HG03571 (cell line): Measurements from ENCODE around the gene LRPAP1.

Experiments used
- ATAC-seq: cut with Tn5 transposase; IDR thresholded peaks from one replicate; pipeline ENCODE4 v1.9.1; 2021; ENCODE audit not compliant: unreplicated experiment

Gene LRPAP1

DNA sequence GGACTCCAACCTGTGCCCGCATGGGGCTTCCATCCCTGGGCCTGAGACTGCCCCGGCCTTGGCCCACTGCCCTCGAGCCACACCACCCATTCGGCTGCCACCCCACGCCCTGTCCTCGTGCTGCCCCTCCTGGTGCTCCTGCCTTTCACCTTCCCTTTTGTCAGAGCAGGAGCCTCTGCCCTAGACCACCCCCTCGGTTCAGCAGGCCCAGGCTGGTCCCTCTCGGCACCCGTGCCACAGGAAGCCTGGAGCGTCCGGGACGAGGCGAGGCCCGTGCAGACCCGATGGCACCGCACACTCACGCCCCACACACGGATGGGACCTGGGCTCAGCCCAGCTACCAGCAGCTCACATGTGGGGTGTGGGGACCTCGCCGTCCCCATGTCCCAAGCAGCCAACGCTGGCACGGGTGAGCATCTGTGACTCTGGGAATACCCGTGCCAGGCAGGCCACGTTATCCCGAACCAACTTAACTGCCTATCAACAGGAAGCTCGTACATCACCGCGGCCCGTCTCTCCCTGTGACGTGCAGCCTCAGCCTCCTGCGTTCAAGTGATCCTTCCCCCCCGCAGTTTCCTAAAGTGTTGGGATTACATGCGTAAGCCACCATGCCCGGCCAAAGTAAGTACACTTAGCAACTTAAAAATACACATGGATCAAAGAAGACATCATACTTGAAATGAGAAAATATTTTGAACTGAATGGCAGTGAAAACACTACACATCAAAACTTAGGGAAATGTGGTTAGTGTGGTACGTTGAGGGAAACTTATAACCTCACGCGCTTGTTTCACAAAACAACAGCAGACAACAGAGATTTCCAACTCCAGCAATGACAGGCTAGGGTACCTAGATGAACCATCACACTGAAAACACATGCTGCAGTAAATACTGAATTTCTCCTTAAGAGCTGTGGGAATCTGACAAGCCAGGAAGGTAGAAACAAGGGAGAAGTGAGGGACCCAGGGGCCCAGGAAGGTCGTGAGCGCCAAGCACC lies 29.0 kb downstream of the LRPAP1 start:
- no peak for ATAC-seq

GRCh38 chr4:3501825-3502425 lies 30.3 kb downstream of the LRPAP1 start:
- ATAC-seq, result no peak

- ATAC-seq, result no peak
Measured at GRCh38 chr4:3501126-3501824, 30.9 kb downstream of the LRPAP1 start.

DNA sequence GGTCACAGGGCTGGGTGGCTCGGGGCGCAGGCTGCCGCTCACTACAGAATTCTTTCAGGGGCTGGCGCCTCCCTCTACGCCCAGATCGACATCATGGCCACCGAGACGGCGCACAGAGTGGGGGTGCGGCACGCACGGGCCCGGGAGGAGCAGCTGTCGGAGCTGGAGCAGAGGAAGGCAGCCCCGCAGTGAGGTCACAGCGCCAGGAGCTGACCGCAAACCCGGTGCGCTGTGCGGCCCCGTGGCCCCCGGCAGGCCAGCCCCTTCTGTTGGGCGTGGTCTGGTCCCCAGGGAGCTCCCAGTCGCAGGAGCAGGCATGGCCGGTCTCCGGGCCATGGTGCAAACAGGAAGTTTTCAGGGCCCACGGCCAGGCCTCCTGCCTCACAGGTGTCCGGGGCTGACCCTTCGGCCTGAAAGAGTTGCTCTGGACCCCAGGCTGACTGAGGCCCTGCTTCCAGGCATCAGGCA lies 31.6 kb downstream of the LRPAP1 start:
- ATAC-seq, result no peak

GRCh38 chr4:3500111-3500510 lies 32.1 kb downstream of the LRPAP1 start:
- no peak for ATAC-seq

GRCh38 chr4:3499710-3500109 lies 32.5 kb downstream of the LRPAP1 start:
- ATAC-seq, result no peak

- ATAC-seq, result no peak
Measured at GRCh38 chr4:3498901-3499510, 33.2 kb downstream of the LRPAP1 start.

- no peak for ATAC-seq
Measured at GRCh38 chr4:3498407-3498806, 33.8 kb downstream of the LRPAP1 start.

- no peak for ATAC-seq
Measured at GRCh38 chr4:3497523-3498389, 34.5 kb downstream of the LRPAP1 start.

DNA sequence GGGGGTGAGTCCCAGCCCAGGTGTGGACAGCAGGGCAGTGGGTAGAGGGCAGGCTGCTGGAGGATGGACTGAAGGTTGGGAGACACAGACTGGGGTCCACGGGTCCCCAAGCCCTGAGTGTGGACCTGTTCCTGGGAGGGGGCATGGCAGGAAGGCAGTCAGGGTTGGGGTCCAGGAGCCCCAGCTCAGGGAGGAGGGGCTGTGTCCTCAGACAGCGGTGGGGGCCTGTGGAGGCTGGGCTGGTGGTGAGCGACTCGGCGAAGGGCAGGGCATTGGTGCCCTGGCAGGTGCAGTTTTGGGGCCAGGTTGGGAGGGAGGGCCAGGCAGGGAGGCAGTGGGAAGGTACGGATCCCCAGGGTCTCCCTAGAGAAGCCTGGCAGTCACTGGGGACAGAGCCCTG lies 35.1 kb downstream of the LRPAP1 start:
- no peak for ATAC-seq

- no peak for ATAC-seq
Measured at GRCh38 chr4:3496021-3496420, 36.2 kb downstream of the LRPAP1 start.

DNA sequence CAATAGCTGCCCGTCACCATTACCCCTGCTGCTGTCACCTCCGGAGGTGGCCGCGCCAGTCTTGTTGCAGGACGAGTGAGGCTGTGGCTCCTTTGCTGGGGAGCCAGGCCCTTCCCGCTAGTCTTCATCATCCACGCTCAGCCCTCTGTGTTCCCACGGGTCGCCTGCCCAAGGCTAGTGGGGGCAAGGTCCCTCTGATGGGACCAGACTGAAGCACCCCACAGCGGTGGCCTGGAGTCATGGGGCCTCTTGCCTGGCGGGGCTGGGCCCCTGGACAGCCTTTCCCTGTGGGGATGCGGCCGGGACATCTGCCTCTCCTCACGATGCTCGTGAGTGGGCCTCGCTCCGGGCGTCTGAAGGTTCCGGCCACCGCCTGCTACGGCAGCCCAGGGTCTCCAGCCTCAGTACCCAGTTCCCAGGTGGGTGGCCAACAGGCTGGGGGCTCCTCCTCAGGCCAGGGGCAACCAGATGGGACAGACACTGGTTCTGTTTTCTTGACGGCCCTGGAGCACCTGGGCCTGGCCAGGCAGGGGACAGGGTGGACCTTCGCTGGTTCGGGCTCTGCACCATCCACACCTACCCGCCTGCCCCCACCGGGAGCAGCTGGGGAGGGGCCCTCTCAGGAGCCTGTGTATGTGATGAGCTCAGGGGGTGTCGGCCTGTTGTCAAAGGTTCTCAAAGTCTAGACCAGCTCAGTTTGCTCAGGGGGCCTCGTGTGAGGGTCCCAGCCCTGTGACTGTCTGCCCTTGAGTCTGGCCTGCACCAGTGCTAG lies 36.8 kb downstream of the LRPAP1 start:
- no peak for ATAC-seq

GRCh38 chr4:3494462-3494871 lies 37.8 kb downstream of the LRPAP1 start:
- ATAC-seq, result no peak

GRCh38 chr4:3493720-3494461 lies 38.3 kb downstream of the LRPAP1 start:
- no peak for ATAC-seq

GRCh38 chr4:3492741-3493719 lies 39.2 kb downstream of the LRPAP1 start:
- ATAC-seq, result no peak

GRCh38 chr4:3491681-3492405 lies 40.4 kb downstream of the LRPAP1 start:
- ATAC-seq, result no peak

DNA sequence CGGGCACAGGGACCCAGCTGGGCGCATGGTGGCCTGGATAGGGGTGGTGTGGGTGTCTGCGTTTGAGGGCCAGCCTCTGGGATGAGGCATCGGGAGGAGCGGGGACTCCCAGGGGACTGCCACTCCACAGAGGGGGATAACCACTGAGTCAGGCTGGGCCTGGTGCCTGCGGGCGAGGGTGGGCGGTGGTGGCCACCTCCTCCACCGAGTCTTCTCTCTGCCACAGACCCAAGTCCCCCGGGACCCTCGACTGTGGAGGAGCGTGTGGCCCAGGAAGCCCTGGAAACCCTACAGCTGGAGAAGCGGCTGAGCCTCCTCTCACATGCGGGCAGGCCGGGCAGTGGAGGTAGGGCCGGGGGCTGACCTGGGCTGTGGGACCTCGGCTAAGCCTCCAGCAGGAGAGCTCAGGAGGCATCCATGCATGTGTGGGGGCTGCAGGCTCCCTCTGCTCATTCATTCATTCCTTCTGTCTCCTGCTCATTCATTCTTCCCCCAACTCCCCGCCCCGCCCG lies 42.7 kb downstream of the LRPAP1 start:
- ATAC-seq, result no peak
